ENCODE data around the gene TFPT.
"Not testable (repeated sequence)": the region's sequence is repeated elsewhere in the genome, so short reads cannot be mapped to it uniquely, and the experiment has no call there.

The TFPT gene

GRCh38 chr19:54114340-54115108, 933 bp downstream of the TFPT start:
- FAIRE-seq, result no peak

DNA sequence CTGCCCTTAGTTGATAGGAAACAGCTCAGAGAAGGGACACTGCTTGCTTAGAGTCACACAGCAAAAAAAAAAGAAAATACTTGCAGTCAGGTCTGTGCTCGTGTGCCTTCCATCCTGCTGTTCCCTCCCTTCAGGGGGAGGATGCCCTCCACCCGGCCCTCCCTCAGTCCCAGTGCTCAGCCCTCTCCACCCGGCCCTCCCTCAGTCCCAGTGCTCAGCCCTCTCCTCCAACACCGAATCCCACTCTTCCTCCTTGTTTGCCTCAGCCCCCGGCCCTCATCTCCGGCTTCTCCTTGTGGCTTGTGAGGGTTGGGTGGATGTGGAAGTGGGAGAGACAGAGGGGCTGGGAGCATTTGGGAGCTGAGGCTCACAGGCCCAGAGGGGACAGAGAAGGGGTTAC, 5.8 kb downstream of the TFPT start:
- no peak for FAIRE-seq

GRCh38 chr19:54108496-54108895, 7.0 kb downstream of the TFPT start:
- no peak for FAIRE-seq

GRCh38 chr19:54107876-54108490, 7.5 kb downstream of the TFPT start:
- FAIRE-seq, result no peak

GRCh38 chr19:54106716-54107115, 8.7 kb downstream of the TFPT start:
- FAIRE-seq, result no peak

GRCh38 chr19:54105796-54106195, 9.7 kb downstream of the TFPT start:
- FAIRE-seq, result no peak

DNA sequence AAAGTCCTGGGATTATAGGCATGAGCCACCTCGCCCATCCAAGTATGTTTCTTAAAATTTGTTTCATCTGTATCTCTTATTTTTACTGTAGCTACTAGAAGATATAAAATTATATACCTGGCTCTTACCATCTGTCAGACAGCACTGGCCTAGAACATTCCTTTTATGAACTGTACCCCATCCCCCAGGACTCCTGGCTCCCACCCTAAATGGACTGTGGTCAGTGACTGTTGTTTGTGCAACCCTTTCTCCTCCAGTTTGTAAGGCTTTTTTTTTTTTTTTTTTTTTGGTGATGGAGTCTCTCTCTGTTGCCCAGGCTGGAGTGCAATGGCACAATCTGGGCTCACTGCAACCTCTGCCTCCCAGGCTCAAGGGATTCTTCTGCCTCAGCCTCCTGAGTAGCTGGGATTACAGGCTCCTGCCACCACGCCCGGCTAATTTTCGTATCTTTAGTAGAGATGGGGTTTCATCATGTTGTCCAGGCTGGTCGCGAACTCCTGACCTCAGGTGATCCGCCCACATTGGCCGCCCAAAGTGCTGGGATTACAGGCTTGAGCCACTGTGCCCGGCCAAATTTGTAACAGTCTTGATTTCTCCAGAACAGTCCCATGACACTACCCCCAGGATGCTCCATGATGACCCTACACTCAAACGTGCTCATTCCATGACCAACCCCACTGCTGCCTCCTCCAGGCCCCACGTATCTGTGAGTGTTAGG, 10.3 kb downstream of the TFPT start:
- no peak for FAIRE-seq

GRCh38 chr19:54102421-54103169, 12.9 kb downstream of the TFPT start, which contains the start of gene NDUFA3:
NDUFA3 (plus strand) TSS chr19:54102855; CDS start chr19:54102879, 24 bp downstream.
- FAIRE-seq, result peak; percentile 97

DNA sequence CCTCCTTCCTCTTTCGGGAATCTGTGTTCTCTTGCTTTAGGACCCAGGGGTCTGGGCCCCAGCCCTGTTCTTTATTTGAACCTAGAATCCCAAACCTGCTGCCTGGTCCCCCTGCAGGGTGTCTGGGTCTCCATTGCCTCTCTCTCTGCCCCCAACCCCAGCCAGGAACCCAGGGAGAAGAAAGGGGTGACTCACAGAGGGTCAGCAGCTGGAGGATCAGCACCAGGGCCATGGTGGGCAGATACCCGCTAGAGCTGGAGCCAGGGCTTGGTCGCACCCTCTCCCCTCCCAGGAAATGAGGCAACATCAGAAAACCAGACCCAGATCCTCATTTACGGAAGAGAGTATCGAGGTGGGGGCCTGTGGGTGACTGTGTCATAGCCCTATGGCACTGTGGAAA, 14.9 kb downstream of the TFPT start, which contains the start of gene OSCAR:
Gene OSCAR (minus strand): TSS at position 243 of the 400 bp plus-strand sequence. CDS start 11 bp downstream, at position 232.
- no peak for FAIRE-seq

- not testable (repeated sequence) for FAIRE-seq
Observed at GRCh38 chr19:54099903-54100255, 15.6 kb downstream of the TFPT start.

- FAIRE-seq, result no peak
Observed at GRCh38 chr19:54099190-54099902, 16.1 kb downstream of the TFPT start.

DNA sequence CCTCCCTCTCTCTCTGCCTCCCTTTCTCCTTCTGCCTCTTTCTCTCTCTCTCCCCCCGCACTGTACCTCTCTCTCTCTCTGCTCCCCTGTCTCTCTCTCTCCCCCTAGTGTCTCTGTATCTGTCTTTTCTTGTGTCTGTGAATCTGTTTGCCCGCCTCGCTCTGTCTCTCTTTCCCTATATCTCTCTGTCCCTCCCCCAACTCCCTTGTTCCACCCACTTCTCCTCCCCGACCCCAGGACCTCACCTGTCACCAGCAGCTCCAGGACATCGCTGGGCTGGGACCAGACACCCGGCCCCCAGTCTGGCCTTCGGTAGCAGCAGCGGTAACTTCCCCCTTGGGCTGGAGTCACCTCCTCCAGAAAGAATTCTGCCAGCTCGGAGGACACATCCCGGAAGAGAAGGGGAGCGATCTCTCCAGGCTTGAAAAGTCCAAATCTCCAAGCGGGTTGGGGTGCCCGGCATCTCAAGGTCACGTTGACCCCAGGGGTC, 18.8 kb downstream of the TFPT start:
- FAIRE-seq, result no peak

- not testable (repeated sequence) for FAIRE-seq
Observed at GRCh38 chr19:54095859-54096616, 19.4 kb downstream of the TFPT start.

GRCh38 chr19:54095136-54095858, 20.2 kb downstream of the TFPT start:
- FAIRE-seq, result no peak

DNA sequence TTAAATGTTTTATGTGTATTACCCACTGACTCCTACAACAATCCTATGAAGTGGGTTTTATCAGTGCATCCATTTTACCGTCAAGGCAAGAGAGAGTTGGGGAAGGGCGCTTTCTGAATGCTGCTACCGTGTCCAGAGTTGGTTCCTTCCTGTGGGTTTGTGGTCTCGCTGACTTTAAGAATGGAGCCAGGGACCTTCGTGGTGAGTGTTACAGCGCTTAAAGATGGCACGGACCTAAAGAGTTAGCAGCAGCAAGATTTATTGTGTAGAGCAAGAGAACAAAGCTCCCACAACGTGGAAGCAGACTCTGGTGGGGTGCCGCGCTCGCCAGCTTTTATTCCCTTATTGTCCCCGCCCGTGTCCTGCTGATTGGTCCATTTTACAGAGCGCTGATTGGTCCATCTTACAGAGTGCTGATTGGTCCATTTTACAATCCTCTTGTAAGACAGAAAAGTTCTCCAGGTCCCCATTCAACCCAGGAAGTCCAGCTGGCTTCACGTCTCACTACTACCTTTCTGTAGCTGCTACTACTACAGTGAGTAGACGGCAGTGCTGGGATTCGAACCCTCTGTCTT, 20.9 kb downstream of the TFPT start:
- FAIRE-seq, result no peak

DNA sequence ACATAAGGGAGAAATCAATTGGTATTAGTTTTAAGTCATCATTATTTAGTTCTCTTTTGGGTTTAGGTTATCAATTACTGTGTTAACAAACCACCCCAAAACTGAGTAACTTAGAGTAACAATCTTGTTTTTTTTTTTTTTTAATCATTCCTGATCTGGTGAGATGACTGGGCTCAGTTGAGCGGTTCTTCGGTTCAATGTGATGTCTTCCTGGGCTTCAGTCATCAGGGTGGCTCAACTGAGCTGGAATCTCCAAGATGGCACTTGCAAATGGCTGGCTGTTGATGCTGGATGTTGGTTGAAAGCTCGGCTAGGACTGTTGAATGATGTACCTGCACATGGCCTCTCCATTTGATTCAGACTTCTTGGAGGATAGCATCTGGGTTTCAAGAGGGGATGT, 31.0 kb downstream of the TFPT start:
- FAIRE-seq, result no peak

DNA sequence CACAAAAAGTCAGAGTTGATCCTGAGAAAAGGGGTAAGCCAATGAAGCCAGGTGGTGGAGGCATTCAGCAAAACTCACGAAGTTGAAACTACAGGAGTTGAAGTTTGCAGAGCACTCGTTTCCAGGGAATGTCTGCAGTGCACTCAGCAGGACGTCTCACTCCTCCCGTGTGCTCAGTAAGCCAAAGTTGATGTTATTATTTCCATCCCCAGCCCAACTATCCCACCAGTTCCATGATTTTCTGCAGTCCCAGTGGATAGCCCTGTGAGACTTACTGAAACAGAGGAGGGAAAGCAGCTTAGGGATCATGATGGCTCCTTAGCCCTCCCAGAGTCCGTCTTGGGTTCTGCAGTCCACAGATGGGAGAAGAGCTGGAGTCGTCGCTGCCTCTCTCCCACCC, 34.4 kb downstream of the TFPT start, which contains the start of gene TARM1:
Gene TARM1 (minus strand): TSS at position 334 of the 400 bp plus-strand sequence. CDS start 25 bp downstream, at position 309.
- no peak for FAIRE-seq

GRCh38 chr19:54077334-54077733, 38.1 kb downstream of the TFPT start:
- no peak for FAIRE-seq

GRCh38 chr19:54074851-54075250, 40.6 kb downstream of the TFPT start:
- no peak for FAIRE-seq

GRCh38 chr19:54073829-54074228, 41.6 kb downstream of the TFPT start:
- FAIRE-seq, result no peak
